NCI-H1694 treated with DMSO at 0.1 percent for 48 hours (cell line): ENCODE data around the gene NEK5.
A peak's percentile ranks its signal among the peaks of the same experiment; 100 is the strongest.
"Not testable (repeated sequence)": the region's sequence is repeated elsewhere in the genome, so short reads cannot be mapped to it uniquely, and the experiment has no call there.

ENCODE experiments used
- DNase-seq: peaks from one replicate; lab custom pipeline; 2025; lab: John Stamatoyannopoulos, UW

Gene NEK5

DNA sequence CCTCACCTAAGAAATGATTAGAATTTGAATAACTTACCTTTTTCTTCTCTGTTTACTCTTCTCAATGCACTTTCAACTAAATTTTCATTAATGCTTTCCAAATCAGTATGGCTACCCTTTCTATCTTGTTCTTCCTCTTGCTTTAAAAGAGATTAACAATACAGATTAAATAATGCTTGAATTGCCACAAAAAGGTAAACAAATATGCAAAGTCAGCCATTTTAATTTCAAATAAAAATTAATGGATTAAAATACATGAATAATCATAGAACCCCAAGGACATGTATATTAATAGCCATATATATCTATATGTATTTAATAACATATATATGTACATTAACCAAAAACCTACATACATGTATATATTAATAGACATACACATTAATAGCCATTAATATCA, 7.9 kb upstream of the NEK5 start:
- DNase-seq = no peak

DNA sequence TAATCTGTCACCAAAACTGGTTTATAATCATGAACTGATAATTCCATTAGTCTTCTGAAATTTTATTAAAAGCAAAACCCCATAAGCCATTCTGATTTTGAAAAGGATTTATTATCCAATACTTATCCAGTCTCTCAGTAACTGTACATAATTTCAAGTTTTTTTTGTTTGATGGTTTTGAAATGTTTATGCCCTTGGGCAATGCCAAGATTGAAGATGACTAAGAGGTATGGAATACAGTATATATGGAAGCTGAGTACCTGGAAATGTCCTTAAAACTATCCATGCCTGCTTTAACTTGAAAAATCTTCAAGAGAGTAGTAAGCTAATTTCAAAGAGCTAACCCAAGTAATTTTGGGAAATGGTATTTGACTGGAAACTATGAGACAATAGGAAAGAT, 1.8 kb upstream of the NEK5 start:
- DNase-seq = no peak

DNA sequence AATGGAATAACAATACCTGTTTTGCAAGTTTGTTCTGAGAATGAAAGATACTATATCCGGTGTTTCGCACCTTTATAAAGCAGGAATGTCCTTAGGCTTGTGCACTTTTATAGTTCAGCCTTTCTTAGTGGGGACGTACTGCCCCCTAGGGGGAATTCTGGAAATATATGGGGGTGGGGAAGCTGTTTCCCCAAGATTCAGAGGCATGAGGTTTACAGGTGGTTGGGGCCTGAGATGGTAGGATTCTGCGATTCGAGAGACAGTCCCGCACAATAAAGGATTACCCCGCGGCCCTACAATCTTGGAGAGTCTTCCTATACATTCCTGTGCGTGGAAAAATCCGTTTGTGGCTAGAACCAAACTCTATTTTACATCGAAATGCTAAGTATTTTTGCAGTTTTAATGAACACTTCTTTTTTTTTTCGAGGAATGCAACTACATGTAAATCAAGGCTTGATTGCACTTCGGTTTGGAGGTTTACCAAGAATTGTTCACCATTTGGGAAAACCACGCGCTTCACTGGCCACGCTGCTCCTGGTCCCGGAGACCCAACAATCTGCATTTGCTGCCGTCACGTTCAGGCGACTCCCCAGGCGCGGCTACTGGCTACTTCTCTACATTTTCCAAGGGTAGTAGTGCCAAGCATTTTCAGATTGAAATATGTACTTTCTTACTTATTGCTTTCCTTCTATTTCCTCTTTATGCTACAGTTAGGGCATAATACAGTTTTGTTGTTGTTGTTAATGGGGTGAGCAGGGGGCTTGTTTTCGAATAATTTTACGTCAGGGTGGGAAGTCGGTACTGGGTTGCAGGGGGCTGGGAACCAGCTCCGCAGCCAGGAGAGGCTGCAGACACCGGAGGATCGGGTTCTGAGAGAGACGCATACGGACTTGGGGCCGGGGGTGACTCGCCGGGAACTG, 830 bp downstream of the NEK5 start:
- peak; percentile 47 for DNase-seq

- no peak for DNase-seq
Measured at GRCh38 chr13:52127378-52127777, 1.5 kb downstream of the NEK5 start.

DNA sequence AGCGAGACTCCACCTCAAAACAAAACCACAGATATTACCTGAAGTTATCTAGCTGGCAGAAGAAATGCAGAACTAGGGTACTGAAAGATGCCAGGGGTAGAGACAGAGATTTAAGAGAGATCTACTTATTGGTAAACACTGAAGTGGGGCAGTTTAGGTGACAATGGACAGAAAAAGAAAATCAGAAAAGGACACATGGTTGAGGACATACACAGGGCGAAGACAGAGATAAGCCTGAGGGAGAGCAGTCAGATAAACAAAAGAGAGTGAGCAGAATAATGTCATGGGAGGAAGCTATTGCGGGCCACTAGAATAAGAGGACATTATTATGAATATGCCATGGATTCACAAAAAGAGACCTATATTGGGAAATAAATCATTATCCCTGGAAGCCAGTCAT, 3.3 kb downstream of the NEK5 start:
- no peak for DNase-seq

- DNase-seq = peak; percentile 7
Measured at GRCh38 chr13:52118595-52118994, 10.3 kb downstream of the NEK5 start.

DNA sequence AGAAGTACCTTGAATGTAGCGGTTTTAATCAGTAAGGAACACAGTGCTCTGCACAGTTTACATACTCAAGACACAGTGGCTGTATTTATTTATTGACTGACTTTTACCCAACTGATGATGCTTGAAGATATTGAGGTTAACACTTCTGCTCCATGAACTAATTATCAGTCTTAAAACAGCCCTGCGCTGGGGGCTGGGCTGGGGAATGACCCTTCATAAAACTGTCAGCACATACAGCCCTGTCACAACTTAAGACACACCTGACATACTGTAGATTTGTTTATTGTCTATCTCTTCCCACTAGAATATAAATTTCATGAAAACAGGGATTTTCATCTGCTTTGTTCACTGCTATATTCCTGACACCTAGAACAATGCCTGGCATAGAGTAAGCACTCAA, 10.8 kb downstream of the NEK5 start:
- no peak for DNase-seq

DNA sequence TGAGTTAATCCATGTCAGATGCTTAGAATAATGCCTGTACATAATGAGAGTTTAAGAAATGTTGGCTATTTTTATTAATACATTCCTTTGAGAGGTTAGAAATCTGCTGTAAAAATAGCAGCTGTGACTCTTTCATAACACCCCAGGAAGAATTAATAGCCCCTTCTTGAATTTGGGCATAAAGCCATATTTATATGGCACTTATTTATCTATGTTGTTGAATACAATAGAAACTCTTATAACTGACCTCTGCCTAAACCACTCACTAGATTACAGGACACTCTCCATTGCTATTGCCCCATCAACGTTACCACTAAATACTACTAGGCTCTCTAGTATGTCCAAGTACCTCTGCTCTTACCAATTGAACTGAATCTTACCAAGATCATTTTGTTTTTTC, 16.3 kb downstream of the NEK5 start:
- DNase-seq = no peak

- no peak for DNase-seq
Measured at GRCh38 chr13:52109116-52109670, 19.7 kb downstream of the NEK5 start.

- no peak for DNase-seq
Measured at GRCh38 chr13:52105841-52106240, 23.0 kb downstream of the NEK5 start.

- no peak for DNase-seq
Measured at GRCh38 chr13:52104624-52105023, 24.2 kb downstream of the NEK5 start.

GRCh38 chr13:52103386-52103785, 25.5 kb downstream of the NEK5 start:
- DNase-seq = no peak

- DNase-seq = not testable (repeated sequence)
Measured at GRCh38 chr13:52102423-52102822, 26.4 kb downstream of the NEK5 start.

- no peak for DNase-seq
Measured at GRCh38 chr13:52097197-52097596, 31.7 kb downstream of the NEK5 start.

DNA sequence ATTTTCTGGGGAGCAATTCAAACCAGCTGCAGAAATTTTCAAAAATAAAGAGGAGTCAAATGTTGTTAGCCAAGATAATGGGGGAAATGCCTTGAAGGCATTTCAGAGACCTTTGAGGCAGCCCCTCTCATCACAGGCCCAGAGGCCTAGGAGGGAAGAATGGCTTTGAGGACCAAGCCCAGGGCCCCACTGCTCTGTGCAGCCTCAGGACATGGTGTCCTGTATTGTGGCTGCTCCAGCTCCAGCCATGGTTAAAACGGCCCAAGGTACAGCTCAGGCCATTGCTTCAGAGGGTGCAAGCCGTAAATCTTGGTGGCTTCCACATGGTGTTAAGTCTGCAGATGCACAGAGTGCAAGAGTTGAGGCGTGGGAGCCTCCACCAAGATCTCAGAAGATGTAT, 32.1 kb downstream of the NEK5 start:
- no peak for DNase-seq

- DNase-seq = no peak
Measured at GRCh38 chr13:52096062-52096461, 32.8 kb downstream of the NEK5 start.

DNA sequence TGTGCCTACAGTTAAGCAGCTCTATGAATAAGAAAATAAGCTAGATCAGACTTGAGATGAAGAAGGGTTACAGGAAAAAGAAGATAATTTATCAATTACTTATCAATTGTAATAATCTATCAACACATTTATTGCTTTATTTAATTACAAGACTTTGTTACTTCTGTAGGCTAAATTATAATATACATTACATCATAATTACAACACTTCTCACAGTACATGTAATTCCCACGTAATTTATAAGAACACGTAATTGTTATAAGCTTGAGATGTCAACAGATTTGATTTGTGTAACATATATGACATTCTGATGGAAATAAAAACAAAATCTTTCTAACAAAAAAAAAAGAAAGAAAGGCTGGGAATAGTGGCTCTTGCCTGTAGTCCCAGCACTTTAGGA, 36.8 kb downstream of the NEK5 start:
- no peak for DNase-seq

DNA sequence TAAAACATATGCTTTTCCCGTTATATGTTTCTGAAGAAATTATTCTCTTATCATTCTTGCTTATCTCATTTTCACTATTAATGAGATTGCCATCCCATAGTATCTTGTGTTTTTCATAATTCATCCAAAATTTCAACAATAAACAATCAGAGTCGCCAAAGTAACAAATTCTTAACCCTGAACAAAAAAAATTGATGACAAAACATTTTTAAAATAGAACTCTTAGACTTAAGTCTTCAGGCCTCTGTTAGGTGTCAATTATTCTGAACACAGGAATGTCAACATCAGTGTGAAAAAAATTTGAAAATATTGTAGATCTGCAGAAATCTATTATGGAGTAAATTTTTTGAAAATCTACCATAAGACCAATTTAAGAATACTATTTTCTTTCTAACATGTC, 37.4 kb downstream of the NEK5 start:
- DNase-seq = no peak

DNA sequence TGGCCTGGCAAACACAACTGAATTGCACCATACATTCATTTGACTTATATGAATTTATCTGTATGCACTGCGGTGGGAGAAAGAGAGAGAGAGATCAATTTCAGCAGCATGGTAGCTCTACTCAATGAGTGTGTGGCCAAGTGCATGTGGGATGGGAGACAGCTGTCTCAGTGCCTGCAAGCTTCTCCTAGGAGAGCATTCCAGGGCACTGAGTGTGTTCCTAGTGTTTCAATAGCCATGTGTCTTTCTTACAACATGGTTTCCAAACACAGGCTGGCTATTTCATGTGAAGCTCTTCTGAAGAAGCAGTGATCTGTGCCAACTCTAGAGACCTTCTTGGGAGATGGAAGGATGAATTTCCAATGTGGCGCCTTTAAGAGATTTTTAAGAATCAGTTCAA, 43.5 kb downstream of the NEK5 start:
- no peak for DNase-seq

DNA sequence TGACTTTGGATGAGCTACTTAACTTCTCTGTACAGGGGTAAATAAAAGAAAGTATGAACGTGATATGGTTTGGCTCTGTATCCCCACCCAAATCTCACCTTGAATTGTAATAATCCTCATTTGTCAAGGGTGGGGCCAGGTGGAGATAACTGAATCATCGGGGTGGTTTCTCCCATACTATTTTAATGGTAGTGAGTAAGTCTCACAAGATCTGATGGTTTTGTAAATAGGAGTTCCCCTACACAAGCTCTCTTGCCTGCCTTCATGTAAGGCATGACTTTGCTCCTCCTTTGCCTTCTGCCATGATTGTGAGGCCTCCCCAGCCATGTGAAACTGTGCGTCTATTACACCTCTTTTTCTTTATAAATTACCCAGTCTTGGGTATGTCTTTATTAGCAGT, 43.9 kb downstream of the NEK5 start:
- DNase-seq = not testable (repeated sequence)

DNA sequence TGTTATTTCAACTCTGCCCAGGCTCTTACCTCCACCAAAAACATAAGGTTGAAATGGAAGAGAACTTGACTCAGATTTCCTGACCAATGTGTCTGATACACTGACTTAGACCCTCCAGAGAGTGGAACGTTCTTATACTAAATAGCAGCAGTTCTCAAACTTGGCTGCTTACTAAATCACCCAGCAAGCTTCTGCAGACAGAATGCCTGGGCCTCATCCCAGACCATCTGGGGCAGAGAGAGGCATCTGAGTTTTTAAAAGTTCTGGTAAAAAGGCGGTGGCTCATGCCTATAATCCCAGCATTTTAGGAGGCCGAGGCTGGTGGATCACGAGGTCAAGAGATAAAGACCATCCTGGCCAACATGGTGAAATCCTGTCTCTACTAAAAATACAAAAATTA, 46.3 kb downstream of the NEK5 start:
- DNase-seq = no peak

- not testable (repeated sequence) for DNase-seq
Measured at GRCh38 chr13:52079891-52080290, 49.0 kb downstream of the NEK5 start.

DNA sequence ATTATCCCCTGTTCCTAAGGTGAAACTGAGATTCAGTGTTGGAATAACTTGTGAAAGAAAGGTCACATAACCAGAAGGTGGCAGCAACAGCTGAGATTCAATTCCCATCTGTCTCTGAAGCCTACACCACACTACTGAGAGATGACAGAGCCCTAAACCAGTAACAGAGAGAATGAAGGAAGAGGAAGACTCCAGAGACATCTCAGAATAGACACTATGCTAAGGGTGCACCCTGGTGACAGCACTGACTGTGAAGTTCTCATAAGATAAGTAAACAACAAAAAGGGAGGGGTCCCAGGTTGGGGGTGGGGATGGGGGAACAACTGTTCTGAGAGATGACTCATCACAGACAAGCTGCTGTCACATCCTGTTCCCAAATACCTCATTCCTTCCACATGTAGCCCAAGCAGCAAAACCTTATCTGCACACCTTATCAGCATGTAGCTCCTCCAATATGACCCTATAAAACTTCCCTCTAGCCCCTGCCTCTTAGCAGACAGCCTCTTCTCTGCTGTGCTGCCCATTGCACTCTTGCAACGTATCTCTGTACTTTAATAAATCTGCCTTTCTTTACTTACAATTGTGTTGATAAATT, 57.8 kb downstream of the NEK5 start:
- DNase-seq = peak; percentile 1
